GM21737 (cell line): ENCODE results near the gene EREG.

Experiments
- ATAC-seq: cut with Tn5 transposase; IDR thresholded peaks from one replicate; pipeline ENCODE4 v1.9.1; 2021; ENCODE audit warnings: mild to moderate bottlenecking, moderate library complexity; ENCODE audit not compliant: unreplicated experiment

The EREG gene, protein sequence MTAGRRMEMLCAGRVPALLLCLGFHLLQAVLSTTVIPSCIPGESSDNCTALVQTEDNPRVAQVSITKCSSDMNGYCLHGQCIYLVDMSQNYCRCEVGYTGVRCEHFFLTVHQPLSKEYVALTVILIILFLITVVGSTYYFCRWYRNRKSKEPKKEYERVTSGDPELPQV

GRCh38 chr4:74364652-74365491, at the start of gene EREG:
Gene EREG, plus strand, starts transcription at chr4:74365145. Its CDS starts 164 bp downstream, at chr4:74365309.
- peak; percentile 43 for ATAC-seq

DNA sequence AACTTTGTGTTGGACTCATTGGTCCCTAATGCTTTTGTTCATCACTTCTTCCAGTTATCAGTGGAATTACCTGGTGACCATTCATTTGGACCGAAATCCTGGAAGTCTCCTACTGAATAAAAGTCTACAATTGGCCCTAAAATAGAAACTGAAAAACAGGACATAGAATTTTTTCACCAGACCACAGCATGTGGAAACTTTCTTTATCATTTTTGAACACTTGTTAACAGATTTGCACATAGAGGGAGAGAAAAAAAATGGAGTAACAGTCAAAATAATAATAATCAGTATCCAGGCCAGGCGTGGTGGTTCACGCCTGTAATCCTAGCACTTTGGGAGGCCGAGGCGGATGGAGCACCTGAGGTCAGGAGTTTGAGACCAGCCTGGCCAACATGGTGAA, 49.6 kb upstream of the EREG start:
- no peak for ATAC-seq

DNA sequence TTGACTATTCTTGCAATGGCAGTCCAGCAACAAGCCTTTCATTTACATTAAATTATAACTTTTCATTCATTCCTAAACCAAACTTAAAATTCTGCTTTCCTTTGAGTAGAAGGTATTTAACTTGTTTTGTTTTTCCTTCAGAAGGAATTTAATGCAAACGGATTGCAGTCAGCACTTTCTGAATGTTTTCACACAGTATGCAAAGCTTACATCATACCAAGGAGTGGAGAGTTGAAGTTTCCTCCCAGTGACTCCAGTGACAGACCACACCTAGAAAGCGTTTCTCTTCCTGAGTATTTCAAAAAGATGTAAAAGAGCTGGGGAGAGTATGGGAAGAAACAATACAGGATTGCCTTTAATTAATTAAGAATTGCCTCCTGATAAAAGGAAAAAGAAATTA, 48.5 kb upstream of the EREG start:
- ATAC-seq = no peak

DNA sequence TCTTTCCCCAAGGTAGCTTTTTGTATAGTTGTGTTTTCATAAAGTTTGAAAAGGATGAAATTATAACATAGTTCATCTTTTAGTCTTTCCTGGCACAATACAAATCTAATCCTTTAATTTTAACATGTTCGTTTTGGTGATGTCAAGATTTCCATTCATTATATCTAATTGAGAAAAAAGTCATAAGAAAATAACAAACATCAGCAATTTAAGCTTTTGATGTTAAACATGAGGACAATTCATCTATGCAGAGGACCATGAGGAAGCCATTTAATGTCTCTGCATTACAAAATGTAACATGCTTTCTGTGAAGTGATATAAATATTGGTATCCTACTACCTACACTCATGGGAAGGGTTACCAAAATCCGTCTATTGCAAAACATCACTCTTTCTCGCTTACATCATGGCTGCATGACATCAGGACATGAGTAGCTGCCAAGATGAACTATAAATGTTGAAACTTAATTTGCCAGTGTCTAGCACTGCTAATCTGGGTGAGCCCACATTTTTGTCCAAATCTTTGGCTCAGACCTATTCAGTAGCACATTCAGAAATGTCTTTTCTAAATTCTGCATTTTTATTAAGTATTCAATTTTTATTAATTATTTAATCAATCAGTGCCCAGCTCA, 47.2 kb upstream of the EREG start:
- no peak for ATAC-seq

- ATAC-seq = no peak
These were observed 46.7 kb upstream of the EREG start for GRCh38 chr4:74318276-74318675.

- no peak for ATAC-seq
These were observed 45.5 kb upstream of the EREG start for GRCh38 chr4:74319470-74319869.

- ATAC-seq = peak; percentile 67
These were observed 44.3 kb upstream of the EREG start for GRCh38 chr4:74320559-74321118.

GRCh38 chr4:74322301-74322700, 42.6 kb upstream of the EREG start:
- no peak for ATAC-seq

- no peak for ATAC-seq
These were observed 41.3 kb upstream of the EREG start for GRCh38 chr4:74323663-74324062.

- ATAC-seq = no peak
These were observed 40.7 kb upstream of the EREG start for GRCh38 chr4:74324262-74324661.

DNA sequence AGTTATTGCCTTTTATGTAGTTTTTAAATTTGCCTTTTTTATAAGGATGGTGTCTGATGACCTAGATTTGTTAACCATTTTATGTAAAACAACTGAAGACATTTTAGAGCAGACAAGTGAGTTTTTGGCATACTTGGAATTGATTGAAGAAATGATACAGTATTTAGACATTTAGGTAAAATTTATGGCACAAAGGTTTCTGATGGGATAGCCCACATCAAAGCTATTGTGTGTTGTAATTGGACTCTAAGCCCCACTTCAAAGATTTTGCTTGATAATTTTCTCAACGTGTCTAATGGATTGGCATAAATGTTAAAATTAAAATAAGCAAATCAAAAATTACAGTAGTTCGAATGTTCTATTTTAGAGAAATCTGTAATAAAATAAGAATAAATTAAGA, 39.1 kb upstream of the EREG start:
- no peak for ATAC-seq

- no peak for ATAC-seq
These were observed 37.2 kb upstream of the EREG start for GRCh38 chr4:74327762-74328161.

DNA sequence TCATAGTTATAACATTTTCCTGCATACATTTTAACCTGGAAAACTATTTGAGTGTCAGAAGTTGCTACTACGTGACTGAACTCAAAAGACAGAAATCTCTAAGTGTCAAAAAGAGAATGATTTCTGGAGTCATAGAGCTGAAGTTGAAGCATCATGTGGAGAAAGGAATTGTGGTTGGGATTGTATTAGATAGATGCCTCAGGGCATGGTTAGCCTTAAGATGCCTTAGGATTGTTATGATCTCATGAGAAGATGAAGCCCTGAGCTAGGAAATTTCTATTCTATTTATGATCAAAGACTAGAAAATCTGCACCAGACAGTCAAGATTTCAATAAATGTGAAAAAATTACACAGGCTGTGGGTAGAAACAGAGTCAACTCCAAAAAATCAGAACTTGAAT, 36.4 kb upstream of the EREG start:
- no peak for ATAC-seq

DNA sequence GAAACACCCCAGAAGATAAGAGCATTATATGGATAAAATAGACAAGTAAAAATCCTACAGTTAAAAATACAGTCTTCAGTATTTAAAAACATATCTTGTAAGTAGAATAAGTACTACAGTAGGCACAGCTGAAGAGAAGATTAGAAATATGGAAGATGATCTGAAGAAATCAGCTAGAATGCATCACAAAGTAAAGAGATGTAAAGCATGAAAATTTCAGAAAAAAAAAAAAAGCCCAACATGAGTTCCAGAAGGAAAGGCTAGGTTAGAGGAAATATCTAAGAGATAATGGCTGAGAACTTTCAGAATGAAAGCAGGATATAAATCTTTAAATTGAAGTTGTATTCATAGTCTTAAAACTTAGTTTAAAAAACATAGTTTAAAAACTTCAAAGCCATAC, 35.6 kb upstream of the EREG start:
- ATAC-seq = no peak

GRCh38 chr4:74330295-74330750, 34.6 kb upstream of the EREG start:
- no peak for ATAC-seq

- no peak for ATAC-seq
These were observed 33.7 kb upstream of the EREG start for GRCh38 chr4:74331252-74331651.

DNA sequence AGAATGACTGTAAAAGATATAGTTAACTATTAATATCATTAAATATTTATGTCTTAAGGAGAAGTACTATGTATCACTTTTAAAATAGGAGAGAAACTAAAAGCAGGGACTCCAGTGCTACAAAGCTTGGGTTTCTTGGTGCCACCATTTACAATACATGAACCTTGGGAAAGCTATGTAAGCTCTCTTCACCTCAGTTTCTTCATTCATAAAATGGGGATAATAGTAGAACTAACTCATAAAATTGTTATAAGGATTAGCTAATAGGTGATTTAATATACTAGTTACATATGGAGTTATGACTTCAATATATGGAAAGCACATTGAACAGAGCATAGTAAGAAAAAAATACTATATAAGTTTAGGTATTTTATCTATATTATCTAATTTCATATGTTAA, 33.0 kb upstream of the EREG start:
- ATAC-seq = no peak

GRCh38 chr4:74334636-74335035, 30.3 kb upstream of the EREG start:
- no peak for ATAC-seq

DNA sequence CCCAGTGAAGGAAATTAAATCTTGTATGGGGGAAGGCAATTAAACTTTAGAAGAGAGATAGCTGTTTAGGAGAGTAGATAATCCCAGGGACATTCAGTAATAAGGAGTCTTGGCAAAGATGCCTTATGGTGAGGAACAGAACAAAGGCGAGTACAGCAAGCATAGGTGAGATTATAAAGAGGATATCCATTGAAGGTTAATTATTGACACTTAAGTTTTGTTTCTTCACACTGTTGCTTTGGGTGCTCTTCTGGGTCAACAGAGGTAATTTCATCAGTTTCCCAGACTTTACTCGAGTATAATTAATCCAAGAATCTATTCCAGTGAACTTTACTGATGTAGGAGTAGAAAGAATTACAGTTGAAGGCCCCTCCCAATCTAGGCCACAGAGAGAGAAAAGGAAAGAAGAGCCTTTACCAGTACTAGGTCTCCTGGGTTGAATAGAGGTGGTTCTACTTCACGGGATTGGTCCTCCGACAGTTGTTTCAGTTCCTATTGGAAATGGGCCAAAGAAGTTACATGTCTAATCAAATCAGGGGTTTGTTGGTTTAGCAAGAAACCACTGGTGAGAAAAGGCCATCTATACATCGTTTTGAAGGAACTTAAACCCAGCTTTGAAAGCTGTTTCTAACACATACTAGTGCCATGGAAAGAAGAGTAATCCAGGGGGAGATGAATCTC, 29.5 kb upstream of the EREG start:
- ATAC-seq = peak; percentile 87

GRCh38 chr4:74338792-74339333, 26.1 kb upstream of the EREG start:
- ATAC-seq = no peak

GRCh38 chr4:74339501-74339900, 25.4 kb upstream of the EREG start:
- no peak for ATAC-seq
